ENCODE measurements around the gene EFCAB12.

EFCAB12 gene

GRCh38 chr3:129360171-129360611 lies 68.2 kb downstream of the EFCAB12 start:
- Histone ChIP-seq H3K9me3 (ENCODE audit: insufficient read depth, low read depth, low read length) (no peaks in the 10 kb centered on the region), H3K27ac (ENCODE audit: low read length) (no peak overlapping the region), H3K36me3 (ENCODE audit: insufficient read depth, low read depth, low read length) (no peaks in the 10 kb centered on the region), H3K27me3 (ENCODE audit: insufficient read depth, low read length) (no peaks in the 10 kb centered on the region), H3K4me3 (ENCODE audit: low read length) (no peak overlapping the region), H3K4me1 (ENCODE audit: insufficient read depth, low read length) (no peaks in the 10 kb centered on the region), H3K9ac (ENCODE audit: low read depth, low read length) (no peak overlapping the region)

- Histone ChIP-seq H3K9ac (ENCODE audit: low read depth, low read length) (no peak overlapping the region), H3K27ac (ENCODE audit: low read length) (no peak overlapping the region), H3K27me3 (ENCODE audit: insufficient read depth, low read length) (no peaks in the 10 kb centered on the region)
Measured at GRCh38 chr3:129358772-129359371, 69.6 kb downstream of the EFCAB12 start.

GRCh38 chr3:129358177-129358771 lies 70.2 kb downstream of the EFCAB12 start:
- Histone ChIP-seq H3K27ac (ENCODE audit: low read length) (no peak overlapping the region), H3K9ac (ENCODE audit: low read depth, low read length) (no peak overlapping the region), H3K36me3 (ENCODE audit: insufficient read depth, low read depth, low read length) (no peaks in the 10 kb centered on the region), H3K4me1 (ENCODE audit: insufficient read depth, low read length) (no peaks in the 10 kb centered on the region), H3K9me3 (ENCODE audit: insufficient read depth, low read depth, low read length) (no peaks in the 10 kb centered on the region), H3K27me3 (ENCODE audit: insufficient read depth, low read length) (no peaks in the 10 kb centered on the region), H3K4me3 (ENCODE audit: low read length) (no peak overlapping the region)

More at GRCh38 chr3:129358772-129359371, 69.6 kb downstream of the EFCAB12 start:
- H3K4me1 ChIP-seq (ENCODE audit: insufficient read depth, low read length), result no peaks in the 10 kb centered on the region
- H3K9me3 ChIP-seq (ENCODE audit: insufficient read depth, low read depth, low read length), result no peaks in the 10 kb centered on the region
- H3K36me3 ChIP-seq (ENCODE audit: insufficient read depth, low read depth, low read length), result no peaks in the 10 kb centered on the region
- no peak overlapping the region for H3K4me3 ChIP-seq (ENCODE audit: low read length)

- no peak overlapping the region for H3K4me3 ChIP-seq (ENCODE audit: low read length)
- no peaks in the 10 kb centered on the region for H3K36me3 ChIP-seq (ENCODE audit: insufficient read depth, low read depth, low read length)
- no peak overlapping the region for H3K9ac ChIP-seq (ENCODE audit: low read depth, low read length)
- no peaks in the 10 kb centered on the region for H3K9me3 ChIP-seq (ENCODE audit: insufficient read depth, low read depth, low read length)
- no peaks in the 10 kb centered on the region for H3K4me1 ChIP-seq (ENCODE audit: insufficient read depth, low read length)
- H3K27me3 ChIP-seq (ENCODE audit: insufficient read depth, low read length), result no peaks in the 10 kb centered on the region
- H3K27ac ChIP-seq (ENCODE audit: low read length), result no peak overlapping the region
Measured at GRCh38 chr3:129357616-129358015, 70.8 kb downstream of the EFCAB12 start.

GRCh38 chr3:129356756-129357425 lies 71.5 kb downstream of the EFCAB12 start:
- Histone ChIP-seq H3K4me1 (ENCODE audit: insufficient read depth, low read length) (no peaks in the 10 kb centered on the region), H3K27me3 (ENCODE audit: insufficient read depth, low read length) (no peaks in the 10 kb centered on the region)

GRCh38 chr3:129353589-129353941 lies 74.9 kb downstream of the EFCAB12 start:
- Histone ChIP-seq H3K4me3 (ENCODE audit: low read length) (no peak overlapping the region), H3K27ac (ENCODE audit: low read length) (no peak overlapping the region), H3K36me3 (ENCODE audit: insufficient read depth, low read depth, low read length) (no peaks in the 10 kb centered on the region), H3K27me3 (ENCODE audit: insufficient read depth, low read length) (no peaks in the 10 kb centered on the region), H3K9ac (ENCODE audit: low read depth, low read length) (no peak overlapping the region), H3K9me3 (ENCODE audit: insufficient read depth, low read depth, low read length) (no peaks in the 10 kb centered on the region), H3K4me1 (ENCODE audit: insufficient read depth, low read length) (no peaks in the 10 kb centered on the region)

More at GRCh38 chr3:129356756-129357425, 71.5 kb downstream of the EFCAB12 start:
- H3K27ac ChIP-seq (ENCODE audit: low read length), result no peak overlapping the region
- H3K36me3 ChIP-seq (ENCODE audit: insufficient read depth, low read depth, low read length), result no peaks in the 10 kb centered on the region
- no peaks in the 10 kb centered on the region for H3K9me3 ChIP-seq (ENCODE audit: insufficient read depth, low read depth, low read length)
- no peak overlapping the region for H3K9ac ChIP-seq (ENCODE audit: low read depth, low read length)
- H3K4me3 ChIP-seq (ENCODE audit: low read length), result no peak overlapping the region

- Histone ChIP-seq H3K9ac (ENCODE audit: low read depth, low read length) (no peak overlapping the region), H3K36me3 (ENCODE audit: insufficient read depth, low read depth, low read length) (no peaks in the 10 kb centered on the region), H3K4me1 (ENCODE audit: insufficient read depth, low read length) (no peaks in the 10 kb centered on the region), H3K4me3 (ENCODE audit: low read length) (no peak overlapping the region), H3K27ac (ENCODE audit: low read length) (no peak overlapping the region), H3K27me3 (ENCODE audit: insufficient read depth, low read length) (no peaks in the 10 kb centered on the region), H3K9me3 (ENCODE audit: insufficient read depth, low read depth, low read length) (no peaks in the 10 kb centered on the region)
Measured at GRCh38 chr3:129352650-129353588, 75.5 kb downstream of the EFCAB12 start.

GRCh38 chr3:129352045-129352444 lies 76.4 kb downstream of the EFCAB12 start:
- no peaks in the 10 kb centered on the region for H3K9me3 ChIP-seq (ENCODE audit: insufficient read depth, low read depth, low read length)
- no peaks in the 10 kb centered on the region for H3K36me3 ChIP-seq (ENCODE audit: insufficient read depth, low read depth, low read length)
- no peaks in the 10 kb centered on the region for H3K4me1 ChIP-seq (ENCODE audit: insufficient read depth, low read length)
- no peak overlapping the region for H3K27ac ChIP-seq (ENCODE audit: low read length)
- H3K27me3 ChIP-seq (ENCODE audit: insufficient read depth, low read length), result no peaks in the 10 kb centered on the region
- no peak overlapping the region for H3K9ac ChIP-seq (ENCODE audit: low read depth, low read length)
- no peak overlapping the region for H3K4me3 ChIP-seq (ENCODE audit: low read length)
